BLaER1 treated with 17β-estradiol and CSF1 and Interleukin-3, amounts not matched to agents 10 nM and 100 nM (cell line): ENCODE data around the gene ARSG.

ENCODE experiments used
- H3K27ac ChIP-seq, 11 experiments: shearing (Covaris generic); formaldehyde crosslinking; 2 replicates each; pipeline ENCODE4 v1.8.1; 2022
- H3K27me3 ChIP-seq, 11 experiments: shearing (Covaris generic); formaldehyde crosslinking; 2 replicates each; pipeline ENCODE4 v1.8.1; 2022
- H3K36me3 ChIP-seq, 11 experiments: shearing (Covaris generic); formaldehyde crosslinking; 2 replicates each; pipeline ENCODE4 v1.8.1; 2022
- H3K4me1 ChIP-seq, 10 experiments: shearing (Covaris generic); formaldehyde crosslinking; 2 replicates each; pipeline ENCODE4 v1.8.1; 2022
- H3K4me2 ChIP-seq, 11 experiments: shearing (Covaris generic); formaldehyde crosslinking; 2 replicates each; pipeline ENCODE4 v1.8.1; 2022
- H3K4me3 ChIP-seq, 10 experiments: shearing (Covaris generic); formaldehyde crosslinking; 2 replicates each; pipeline ENCODE4 v1.8.1; 2022
- H3K9ac ChIP-seq, 11 experiments: shearing (Covaris generic); formaldehyde crosslinking; 2 replicates each; pipeline ENCODE4 v1.8.1; 2022
- H3K9me3 ChIP-seq, 11 experiments: shearing (Covaris generic); formaldehyde crosslinking; replicated peaks in 1 of 11; 2 replicates each; pipeline ENCODE4 v1.8.1; 2022
- H4K20me1 ChIP-seq, 11 experiments: shearing (Covaris generic); formaldehyde crosslinking; 2 replicates each; pipeline ENCODE4 v1.8.1; 2022
- Cebpa-rat ChIP-seq, 11 experiments: shearing (Covaris generic); IDR thresholded peaks; 2 replicates each; pipeline ENCODE4 v1.8.1; 2022

Gene ARSG

GRCh38 chr17:68435876-68436842, 144.9 kb downstream of the ARSG start:
- Histone ChIP-seq H3K4me3 (no peak overlapping the region), H3K4me2 (peak overlapping the region; percentile 26 to 90 (median 85)), H4K20me1 (no peaks in the 10 kb centered on the region; a peak in 1 of 22 replicates), H3K27ac (peak overlapping the region in 9 of 11 experiments; percentile 0 to 88 (median 78); a peak in 15 of 22 replicates), H3K36me3 (peaks cover 0 to 50% (median 18%) of the 10 kb centered on the region in 11 experiments; a peak in 12 of 22 replicates), H3K4me1 (peaks cover 54 to 81% (median 77%) of the 10 kb centered on the region in 10 experiments), H3K9me3 (no peaks in the 10 kb centered on the region), H3K9ac (peak overlapping the region in 7 of 11 experiments; percentile 17 to 72 (median 51); a peak in 8 of 22 replicates), H3K27me3 (no peaks in the 10 kb centered on the region)
- TF ChIP-seq Cebpa-rat (IDR thresholded peaks at IDR 0.05): no peak

GRCh38 chr17:68437979-68438822, 146.9 kb downstream of the ARSG start:
- Histone ChIP-seq H3K4me3 (peak overlapping the region in 4 of 10 experiments; percentile 5 to 36 (median 22); a peak in 8 of 20 replicates), H3K27ac (peak overlapping the region; percentile 51 to 93 (median 85)), H3K9me3 (0 out of 22 replicates have a peak, but pooled peaks cover 0 to 5% (median 0%) of the 10 kb centered on the region in 11 experiments), H3K27me3 (no peaks in the 10 kb centered on the region), H3K4me1 (peaks cover 75 to 93% (median 89%) of the 10 kb centered on the region in 10 experiments), H3K4me2 (peak overlapping the region; percentile 76 to 90 (median 85)), H4K20me1 (no peaks in the 10 kb centered on the region; a peak in 1 of 22 replicates), H3K9ac (peak overlapping the region; percentile 51 to 72 (median 66); a peak in 21 of 22 replicates), H3K36me3 (peaks cover 0 to 37% (median 13%) of the 10 kb centered on the region in 11 experiments; a peak in 12 of 22 replicates)
- no peak for TF ChIP-seq Cebpa-rat (IDR thresholded peaks at IDR 0.05)

DNA sequence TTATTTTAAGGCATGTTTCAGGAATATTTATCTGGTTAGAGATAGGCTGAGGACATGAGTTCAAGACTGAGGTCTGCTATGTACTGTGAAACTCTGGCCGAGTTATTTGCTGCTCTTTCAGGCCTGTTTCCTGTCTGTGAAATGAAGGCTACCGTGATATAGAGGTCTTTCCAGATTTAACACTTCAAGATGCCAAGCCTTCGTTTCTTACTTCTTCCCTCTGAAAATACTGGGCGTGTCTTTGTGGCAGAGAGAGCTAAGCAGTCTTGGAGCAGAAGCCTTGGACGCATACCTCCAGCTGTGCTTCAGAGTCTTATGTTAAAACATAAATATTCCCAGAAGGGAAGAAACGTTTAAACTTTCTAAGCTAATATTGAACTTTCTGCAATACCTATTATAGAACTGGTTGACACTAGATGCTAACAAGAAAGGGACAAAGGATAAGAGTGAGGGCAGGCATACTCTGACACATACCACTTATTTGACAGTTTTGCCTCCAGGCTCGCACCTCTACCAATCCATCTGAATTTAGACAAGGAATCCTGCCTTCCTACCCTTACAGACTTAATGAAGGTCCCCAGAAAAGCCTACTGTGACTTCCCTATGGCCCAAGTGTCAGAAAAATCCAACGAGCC, 148.5 kb downstream of the ARSG start:
- peaks cover 0 to 34% (median 17%) of the 10 kb centered on the region in 11 experiments; a peak in 10 of 22 replicates for H3K36me3 ChIP-seq
- H3K27me3 ChIP-seq: no peaks in the 10 kb centered on the region
- no peak overlapping the region for H3K4me3 ChIP-seq
- TF ChIP-seq Cebpa-rat (IDR thresholded peaks at IDR 0.05): no peak
- H3K9ac ChIP-seq: peak overlapping the region in 10 of 11 experiments; percentile 23 to 79 (median 74); a peak in 15 of 22 replicates
- H4K20me1 ChIP-seq: no peaks in the 10 kb centered on the region; a peak in 1 of 22 replicates
- peaks cover 77 to 92% (median 81%) of the 10 kb centered on the region in 10 experiments for H3K4me1 ChIP-seq
- H3K9me3 ChIP-seq: 0 out of 22 replicates have a peak, but pooled peaks cover 0 to 5% (median 0%) of the 10 kb centered on the region in 11 experiments
- H3K27ac ChIP-seq: peak overlapping the region; percentile 1 to 93 (median 86); a peak in 19 of 22 replicates
- peak overlapping the region; percentile 77 to 94 (median 86) for H3K4me2 ChIP-seq

GRCh38 chr17:68440526-68440925, 149.2 kb downstream of the ARSG start:
- Histone ChIP-seq H3K9ac (peak overlapping the region in 10 of 11 experiments; percentile 65 to 79 (median 74); a peak in 19 of 22 replicates), H3K4me1 (peaks cover 74 to 88% (median 79%) of the 10 kb centered on the region in 10 experiments), H3K9me3 (0 out of 22 replicates have a peak, but pooled peaks cover 0 to 5% (median 0%) of the 10 kb centered on the region in 11 experiments), H3K27me3 (no peaks in the 10 kb centered on the region), H3K4me2 (peak overlapping the region; percentile 77 to 94 (median 86)), H4K20me1 (no peaks in the 10 kb centered on the region; a peak in 1 of 22 replicates), H3K4me3 (peak overlapping the region in 2 of 10 experiments; percentile 9 to 21; a peak in 1 of 20 replicates), H3K36me3 (peaks cover 0 to 34% (median 14%) of the 10 kb centered on the region in 11 experiments; a peak in 9 of 22 replicates), H3K27ac (peak overlapping the region; percentile 71 to 93 (median 86))
- TF ChIP-seq Cebpa-rat (IDR thresholded peaks at IDR 0.05): no peak

DNA sequence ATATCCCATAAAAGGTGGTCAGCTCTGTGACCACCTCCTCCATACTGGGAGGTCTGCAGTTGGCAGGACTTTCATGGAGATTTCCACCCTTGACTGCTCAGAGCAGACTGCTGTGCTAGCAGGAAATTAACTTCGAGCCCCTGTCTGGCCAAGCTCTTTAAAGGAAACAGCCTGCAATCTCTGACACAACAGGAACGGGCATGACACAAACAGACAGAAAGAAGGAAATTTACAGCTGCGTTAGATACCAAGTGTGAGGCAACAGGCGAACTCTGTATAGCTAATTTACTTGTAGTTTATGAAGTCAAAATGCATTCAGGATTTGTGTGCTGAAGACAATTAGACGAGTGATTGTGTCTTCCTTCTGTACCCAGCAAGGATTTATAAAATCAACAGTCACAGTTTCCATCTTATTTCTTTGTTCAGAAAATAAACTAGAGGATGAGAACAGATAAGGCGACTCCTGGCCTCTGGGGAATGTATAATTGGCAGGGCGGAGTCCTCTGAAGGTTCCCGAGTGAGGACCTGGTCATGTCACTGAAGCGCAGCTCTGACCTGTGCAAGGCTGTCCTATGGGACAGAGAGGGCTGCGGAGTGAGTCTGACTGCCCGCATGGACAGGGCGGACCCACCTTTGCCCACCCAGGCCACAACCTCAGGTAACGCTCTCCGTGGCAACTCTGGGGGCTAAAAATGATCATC, 149.9 kb downstream of the ARSG start:
- Histone ChIP-seq H3K36me3 (peaks cover 0 to 34% (median 14%) of the 10 kb centered on the region in 11 experiments; a peak in 9 of 22 replicates), H3K4me1 (peaks cover 73 to 88% (median 77%) of the 10 kb centered on the region in 10 experiments), H3K9ac (peak overlapping the region; percentile 52 to 79 (median 74); a peak in 21 of 22 replicates), H3K27ac (peak overlapping the region; percentile 71 to 93 (median 86)), H3K9me3 (0 out of 22 replicates have a peak, but pooled peaks cover 0 to 5% (median 0%) of the 10 kb centered on the region in 11 experiments), H3K27me3 (no peaks in the 10 kb centered on the region), H4K20me1 (no peaks in the 10 kb centered on the region), H3K4me3 (peak overlapping the region in 3 of 10 experiments; percentile 21 to 49 (median 23); a peak in 4 of 20 replicates), H3K4me2 (peak overlapping the region; percentile 77 to 94 (median 86))
- TF ChIP-seq Cebpa-rat (IDR thresholded peaks at IDR 0.05): peak in 10 of 11 experiments; percentile 23 to 97 (median 94); a peak in 18 of 22 replicates

DNA sequence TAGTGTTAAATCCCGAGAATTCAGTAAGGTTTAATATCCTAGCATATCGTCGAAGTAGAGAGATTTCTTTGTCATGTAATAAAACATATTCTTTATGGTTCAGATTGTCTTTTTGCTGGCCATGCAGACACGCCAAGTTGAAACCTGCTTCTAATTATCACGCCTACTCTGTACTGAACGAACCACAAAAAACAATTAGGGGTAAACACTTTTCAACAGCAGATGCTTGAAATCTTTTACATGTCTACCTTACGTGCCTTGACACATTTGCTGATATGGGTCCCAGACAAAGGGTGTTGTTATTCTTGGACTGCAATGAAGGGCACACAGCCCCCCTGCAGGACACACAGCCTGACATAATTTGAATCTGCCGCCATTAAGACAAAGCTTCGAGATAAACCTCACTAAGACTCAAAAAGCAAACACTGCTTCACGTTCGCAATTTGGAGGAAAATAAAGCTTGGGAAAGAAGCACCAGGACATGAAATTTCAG, 152.7 kb downstream of the ARSG start:
- Histone ChIP-seq H3K9ac (no peak overlapping the region), H3K27ac (no peak overlapping the region), H3K4me1 (peaks cover 50 to 78% (median 57%) of the 10 kb centered on the region in 10 experiments), H3K4me2 (no peak overlapping the region), H3K27me3 (no peaks in the 10 kb centered on the region), H3K36me3 (peaks cover 0 to 62% (median 26%) of the 10 kb centered on the region in 11 experiments; a peak in 14 of 22 replicates), H3K4me3 (no peak overlapping the region), H3K9me3 (peaks cover 0 to 5% (median 0%) of the 10 kb centered on the region in 11 experiments; a peak in 1 of 22 replicates), H4K20me1 (no peaks in the 10 kb centered on the region; a peak in 1 of 22 replicates)
- TF ChIP-seq Cebpa-rat (IDR thresholded peaks at IDR 0.05): no peak

- Histone ChIP-seq H3K27me3 (no peaks in the 10 kb centered on the region), H3K4me2 (peak overlapping the region in 3 of 11 experiments; percentile 17 to 55 (median 44); a peak in 3 of 22 replicates), H3K27ac (peak overlapping the region in 2 of 11 experiments; percentile 12 to 20; a peak in 2 of 22 replicates), H3K36me3 (peaks cover 0 to 79% (median 41%) of the 10 kb centered on the region in 11 experiments; a peak in 16 of 22 replicates), H4K20me1 (no peaks in the 10 kb centered on the region; a peak in 1 of 22 replicates), H3K4me3 (no peak overlapping the region), H3K4me1 (peaks cover 33 to 62% (median 47%) of the 10 kb centered on the region in 10 experiments), H3K9ac (no peak overlapping the region), H3K9me3 (peaks cover 0 to 18% (median 7%) of the 10 kb centered on the region in 11 experiments; a peak in 6 of 22 replicates)
- TF ChIP-seq Cebpa-rat (IDR thresholded peaks at IDR 0.05): no peak
Observed at GRCh38 chr17:68445671-68446070, 154.4 kb downstream of the ARSG start.
